PC-9 (cell line): ENCODE data around the gene RAB3C.

Source experiments
- EZH2 ChIP-seq: fragments of 200-600 bp; sonication (generic); IDR thresholded peaks from 2 replicates; pipeline ENCODE4 v1.8.0; 2017; ENCODE audit warnings: antibody characterized with exemption, low read depth
- TF ChIP-seq, protein P1 (sequence below): fragments of 200-600 bp; sonication (generic); conservative IDR thresholded peaks from 2 replicates; pipeline ENCODE4 v1.6.1; 2017; ENCODE audit warnings: mixed run types, antibody characterized with exemption, mild to moderate bottlenecking, moderate library complexity

DNA sequence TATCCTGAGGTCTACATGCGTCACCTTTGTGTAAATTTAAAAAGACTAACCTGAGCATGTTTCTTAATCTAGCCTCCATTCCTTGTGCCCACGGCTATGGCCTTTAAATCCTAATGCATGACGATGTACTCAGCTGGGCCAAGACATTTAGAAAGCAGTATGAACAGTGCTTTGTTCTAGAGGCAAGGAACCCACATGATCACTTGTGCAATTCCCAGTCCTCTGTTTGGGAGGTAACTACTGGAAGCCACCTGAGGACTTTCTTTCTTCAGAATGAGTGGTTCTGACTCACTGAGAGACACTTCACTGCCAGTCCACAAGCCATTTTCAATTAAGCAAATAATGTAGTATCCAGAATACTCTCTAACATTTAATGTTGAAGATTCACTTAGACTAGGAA lies 181.3 kb downstream of the RAB3C start:
- TF ChIP-seq, protein P1, sequence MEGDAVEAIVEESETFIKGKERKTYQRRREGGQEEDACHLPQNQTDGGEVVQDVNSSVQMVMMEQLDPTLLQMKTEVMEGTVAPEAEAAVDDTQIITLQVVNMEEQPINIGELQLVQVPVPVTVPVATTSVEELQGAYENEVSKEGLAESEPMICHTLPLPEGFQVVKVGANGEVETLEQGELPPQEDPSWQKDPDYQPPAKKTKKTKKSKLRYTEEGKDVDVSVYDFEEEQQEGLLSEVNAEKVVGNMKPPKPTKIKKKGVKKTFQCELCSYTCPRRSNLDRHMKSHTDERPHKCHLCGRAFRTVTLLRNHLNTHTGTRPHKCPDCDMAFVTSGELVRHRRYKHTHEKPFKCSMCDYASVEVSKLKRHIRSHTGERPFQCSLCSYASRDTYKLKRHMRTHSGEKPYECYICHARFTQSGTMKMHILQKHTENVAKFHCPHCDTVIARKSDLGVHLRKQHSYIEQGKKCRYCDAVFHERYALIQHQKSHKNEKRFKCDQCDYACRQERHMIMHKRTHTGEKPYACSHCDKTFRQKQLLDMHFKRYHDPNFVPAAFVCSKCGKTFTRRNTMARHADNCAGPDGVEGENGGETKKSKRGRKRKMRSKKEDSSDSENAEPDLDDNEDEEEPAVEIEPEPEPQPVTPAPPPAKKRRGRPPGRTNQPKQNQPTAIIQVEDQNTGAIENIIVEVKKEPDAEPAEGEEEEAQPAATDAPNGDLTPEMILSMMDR = no peak
- no peak for TF ChIP-seq EZH2
